GM21423 (cell line): ENCODE results near the gene HRG.
"Not testable (repeated sequence)": the region's sequence is repeated elsewhere in the genome, so short reads cannot be mapped to it uniquely, and the experiment has no call there.

ENCODE experiments used
- ATAC-seq: cut with Tn5 transposase; IDR thresholded peaks from one replicate; pipeline ENCODE4 v1.9.1; 2021; ENCODE audit warnings: mild to moderate bottlenecking, moderate library complexity; ENCODE audit not compliant: unreplicated experiment

HRG gene

GRCh38 chr3:186680869-186681268, 15.1 kb downstream of the HRG start:
- ATAC-seq: no peak

GRCh38 chr3:186682812-186683211, 17.0 kb downstream of the HRG start:
- ATAC-seq: no peak

- ATAC-seq: no peak
Observed at GRCh38 chr3:186683979-186684378, 18.2 kb downstream of the HRG start.

GRCh38 chr3:186686475-186686874, 20.7 kb downstream of the HRG start:
- not testable (repeated sequence) for ATAC-seq

GRCh38 chr3:186687120-186687651, 21.4 kb downstream of the HRG start:
- no peak for ATAC-seq

GRCh38 chr3:186690304-186690703, 24.5 kb downstream of the HRG start:
- not testable (repeated sequence) for ATAC-seq

GRCh38 chr3:186691676-186692075, 25.9 kb downstream of the HRG start:
- no peak for ATAC-seq

- ATAC-seq: no peak
Observed at GRCh38 chr3:186693843-186694242, 28.0 kb downstream of the HRG start.

- no peak for ATAC-seq
Observed at GRCh38 chr3:186694288-186695032, 28.6 kb downstream of the HRG start.

- ATAC-seq: no peak
Observed at GRCh38 chr3:186696522-186696921, 30.7 kb downstream of the HRG start.

- ATAC-seq: no peak
Observed at GRCh38 chr3:186697510-186697909, 31.7 kb downstream of the HRG start.

- no peak for ATAC-seq
Observed at GRCh38 chr3:186700267-186700666, 34.5 kb downstream of the HRG start.

GRCh38 chr3:186702451-186702850, 36.6 kb downstream of the HRG start:
- ATAC-seq: not testable (repeated sequence)

GRCh38 chr3:186705882-186706780, 40.3 kb downstream of the HRG start:
- ATAC-seq: no peak

- no peak for ATAC-seq
Observed at GRCh38 chr3:186708983-186709679, 43.3 kb downstream of the HRG start.

- not testable (repeated sequence) for ATAC-seq
Observed at GRCh38 chr3:186710694-186711093, 44.9 kb downstream of the HRG start.

GRCh38 chr3:186713499-186713898, 47.7 kb downstream of the HRG start:
- ATAC-seq: no peak

- ATAC-seq: no peak
Observed at GRCh38 chr3:186717039-186717457, 51.2 kb downstream of the HRG start, which contains the start of gene KNG1. Gene KNG1 (plus strand): TSS chr3:186717359. CDS start chr3:186717543, 184 bp downstream.

- no peak for ATAC-seq
Observed at GRCh38 chr3:186719945-186720739, 54.3 kb downstream of the HRG start.

GRCh38 chr3:186722457-186722856, 56.6 kb downstream of the HRG start:
- ATAC-seq: no peak
